Tibial nerve (tissue), 4 donors: ENCODE data around the gene RNF187. TPM values are rescaled to one million over a fixed set of nuclear protein-coding genes. Genes with fewer than 3 reads are reported as not detected.

ENCODE experiments used
- DNase-seq, 2 donors: peaks; one replicate each; pipeline ENCODE4 v3.0.0-alpha.2; 2019; ENCODE audit warnings: low spot score in 2 of 2
- H3K27ac ChIP-seq, 4 donors: fragments of 200-600 bp; sonication (generic) in 3 of 4; one replicate each; pipeline ENCODE4 v1.5.1; 2017 to 2019; ENCODE audit warnings: mild to moderate bottlenecking in 1 of 4
- H3K27me3 ChIP-seq, 2 donors: fragments of 200-600 bp; sonication (generic) in 1 of 2; one replicate each; pipeline versions ENCODE4 v1.5.1 to v1.6.0; 2017 to 2019
- H3K36me3 ChIP-seq, 3 donors: fragments of 200-600 bp; sonication (generic); one replicate each; pipeline ENCODE4 v1.5.1; 2018 to 2019
- H3K4me1 ChIP-seq, 4 donors: fragments of 200-600 bp; sonication (generic) in 3 of 4; one replicate each; pipeline ENCODE4 v1.5.1; 2017 to 2019
- H3K4me3 ChIP-seq, 4 donors: fragments of 200-600 bp; sonication (generic) in 3 of 4; one replicate each; pipeline ENCODE4 v1.5.1; 2017 to 2019; ENCODE audit warnings: mild to moderate bottlenecking in 1 of 4, moderate library complexity in 1 of 4
- H3K9me3 ChIP-seq, 4 donors: fragments of 200-600 bp; sonication (generic) in 3 of 4; one replicate each; pipeline ENCODE4 v1.5.1; 2017 to 2019
- EP300 ChIP-seq, 2 donors: sonication (generic); formaldehyde crosslinking; IDR thresholded peaks; one replicate each; pipeline ENCODE4 v1.6.1; 2017; ENCODE audit warnings: antibody characterized with exemption in 2 of 2, mild to moderate bottlenecking in 1 of 2
- POLR2A ChIP-seq, 2 donors: fragments of 450-650 bp; IDR thresholded peaks; one replicate each; pipeline ENCODE4 v1.6.1; 2017; ENCODE audit warnings: antibody characterized with exemption in 2 of 2, mild to moderate bottlenecking in 2 of 2, moderate library complexity in 2 of 2
- WGBS, 2 donors: methylation state at CpG; one replicate each; pipeline ENCODE4 v1.1.5; 2018; 5-methylcytosine and 5-hydroxymethylcytosine counted together
- total RNA-seq, 4 donors: library from RNA; depleted of rRNA; stranded (reverse); fragments of >200 nt; gene quantifications; one replicate each; pipeline ENCODE4 v1.1.0, GENCODE V29; 2016
- TF ChIP-seq, protein P1 (sequence below), 5 experiments: fragments of 200-600 bp in 3 of 5; fragments of 450-650 bp in 2 of 5; sonication (generic) in 3 of 5; IDR thresholded peaks; one replicate each; pipeline ENCODE4 v1.5.1; 2016 to 2019; ENCODE audit warnings: antibody characterized with exemption in 5 of 5, mild to moderate bottlenecking in 3 of 5, moderate library complexity in 2 of 5

RNF187 gene
- total RNA-seq, 4 donors from 2014 or later = 38.1 to 89.0 (median 56.9) TPM

DNA sequence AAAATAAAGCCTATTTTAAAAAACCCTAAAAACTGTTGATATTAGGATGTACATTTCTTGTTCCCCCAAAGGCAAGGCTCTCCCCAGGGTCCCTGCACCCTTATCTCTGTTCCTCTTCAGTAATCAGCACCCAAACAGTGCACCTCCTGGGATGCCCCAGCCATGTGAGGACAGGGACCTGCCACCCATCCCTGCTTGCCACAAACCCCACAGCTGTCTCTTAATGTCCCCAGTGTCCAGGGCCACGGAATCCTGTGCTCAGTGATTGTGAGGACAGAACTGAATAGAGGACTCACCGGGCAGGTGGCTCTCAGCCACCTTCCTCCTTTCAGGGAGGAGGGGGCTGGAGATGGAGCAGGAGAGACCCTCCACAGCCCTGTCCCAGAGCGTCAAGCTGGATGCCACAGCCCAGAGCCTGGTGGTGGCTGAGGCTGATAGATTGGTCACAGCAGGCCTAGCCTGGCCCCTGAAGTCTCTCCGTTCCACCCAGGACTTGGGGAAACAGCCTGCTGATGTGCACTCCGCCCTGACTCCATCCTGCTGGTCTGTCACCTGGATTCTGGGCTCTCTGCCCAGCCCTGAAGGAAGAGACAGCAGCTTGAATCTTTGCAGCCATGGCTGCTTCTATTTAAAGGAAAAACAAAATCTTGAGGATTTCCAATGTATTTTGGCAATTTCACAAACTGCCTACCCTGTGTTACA, 23.1 kb downstream of the RNF187 start:
- H3K4me3 ChIP-seq = no peak overlapping the region
- WGBS, 2 donors = 60 to 69% methylated on average over 5 of the region's 5 CpGs
- H3K27me3 ChIP-seq = peaks cover 0 to 7% of the 10 kb centered on the region in 2 donors
- DNase-seq = no peak
- no peak overlapping the region for H3K27ac ChIP-seq
- H3K4me1 ChIP-seq = no peaks in the 10 kb centered on the region
- H3K9me3 ChIP-seq = peaks cover 0 to 6% (median 0%) of the 10 kb centered on the region in 4 donors
- H3K36me3 ChIP-seq = no peaks in the 10 kb centered on the region
- TF ChIP-seq EP300 (IDR thresholded peaks at IDR 0.05) (no peak), POLR2A (IDR thresholded peaks at IDR 0.05) (no peak)
- TF ChIP-seq, protein P1, sequence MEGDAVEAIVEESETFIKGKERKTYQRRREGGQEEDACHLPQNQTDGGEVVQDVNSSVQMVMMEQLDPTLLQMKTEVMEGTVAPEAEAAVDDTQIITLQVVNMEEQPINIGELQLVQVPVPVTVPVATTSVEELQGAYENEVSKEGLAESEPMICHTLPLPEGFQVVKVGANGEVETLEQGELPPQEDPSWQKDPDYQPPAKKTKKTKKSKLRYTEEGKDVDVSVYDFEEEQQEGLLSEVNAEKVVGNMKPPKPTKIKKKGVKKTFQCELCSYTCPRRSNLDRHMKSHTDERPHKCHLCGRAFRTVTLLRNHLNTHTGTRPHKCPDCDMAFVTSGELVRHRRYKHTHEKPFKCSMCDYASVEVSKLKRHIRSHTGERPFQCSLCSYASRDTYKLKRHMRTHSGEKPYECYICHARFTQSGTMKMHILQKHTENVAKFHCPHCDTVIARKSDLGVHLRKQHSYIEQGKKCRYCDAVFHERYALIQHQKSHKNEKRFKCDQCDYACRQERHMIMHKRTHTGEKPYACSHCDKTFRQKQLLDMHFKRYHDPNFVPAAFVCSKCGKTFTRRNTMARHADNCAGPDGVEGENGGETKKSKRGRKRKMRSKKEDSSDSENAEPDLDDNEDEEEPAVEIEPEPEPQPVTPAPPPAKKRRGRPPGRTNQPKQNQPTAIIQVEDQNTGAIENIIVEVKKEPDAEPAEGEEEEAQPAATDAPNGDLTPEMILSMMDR (IDR thresholded peaks at IDR 0.05) = no peak

DNA sequence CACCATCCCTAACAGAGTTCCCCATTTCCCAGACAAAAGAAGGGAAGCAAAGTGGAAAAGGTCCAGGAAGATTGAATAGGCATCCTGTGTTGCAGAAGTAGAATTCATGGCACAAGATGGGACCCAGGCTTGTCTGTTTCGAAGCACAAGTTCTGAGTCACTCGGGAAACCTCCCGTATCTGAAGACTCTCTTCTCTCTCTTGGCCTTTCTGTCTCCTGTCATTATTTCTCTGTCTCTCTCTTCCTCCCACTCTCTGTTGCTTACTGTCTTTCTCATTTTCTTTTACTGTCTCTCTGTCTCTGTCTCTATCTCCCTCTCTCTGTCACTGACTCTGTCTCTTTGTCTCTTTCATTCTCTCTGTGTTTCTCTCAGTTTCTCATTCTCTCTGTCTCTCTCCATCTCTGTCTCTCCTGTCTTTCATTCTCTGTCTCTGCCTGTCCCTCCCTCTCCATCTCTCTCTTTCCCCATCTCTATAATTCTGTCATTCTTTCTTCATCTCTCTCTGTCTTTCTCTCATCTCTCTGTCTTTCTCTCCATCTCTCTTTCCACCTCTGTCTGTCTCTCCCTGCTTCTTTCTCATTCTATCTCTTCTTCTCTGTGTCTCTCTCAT, 23.7 kb downstream of the RNF187 start:
- no peak for DNase-seq
- peaks cover 0 to 6% (median 0%) of the 10 kb centered on the region in 4 donors for H3K9me3 ChIP-seq
- H3K4me1 ChIP-seq = no peaks in the 10 kb centered on the region
- no peak overlapping the region for H3K4me3 ChIP-seq
- H3K27me3 ChIP-seq = peaks cover 0 to 11% of the 10 kb centered on the region in 2 donors
- no peaks in the 10 kb centered on the region for H3K36me3 ChIP-seq
- H3K27ac ChIP-seq = no peak overlapping the region
- WGBS, 2 donors = 72 to 75% methylated on average over 3 of the region's 3 CpGs
- no peak for TF ChIP-seq EP300 (IDR thresholded peaks at IDR 0.05)
- TF ChIP-seq, protein P1 (IDR thresholded peaks at IDR 0.05) = no peak
- TF ChIP-seq POLR2A (IDR thresholded peaks at IDR 0.05) = no peak

DNA sequence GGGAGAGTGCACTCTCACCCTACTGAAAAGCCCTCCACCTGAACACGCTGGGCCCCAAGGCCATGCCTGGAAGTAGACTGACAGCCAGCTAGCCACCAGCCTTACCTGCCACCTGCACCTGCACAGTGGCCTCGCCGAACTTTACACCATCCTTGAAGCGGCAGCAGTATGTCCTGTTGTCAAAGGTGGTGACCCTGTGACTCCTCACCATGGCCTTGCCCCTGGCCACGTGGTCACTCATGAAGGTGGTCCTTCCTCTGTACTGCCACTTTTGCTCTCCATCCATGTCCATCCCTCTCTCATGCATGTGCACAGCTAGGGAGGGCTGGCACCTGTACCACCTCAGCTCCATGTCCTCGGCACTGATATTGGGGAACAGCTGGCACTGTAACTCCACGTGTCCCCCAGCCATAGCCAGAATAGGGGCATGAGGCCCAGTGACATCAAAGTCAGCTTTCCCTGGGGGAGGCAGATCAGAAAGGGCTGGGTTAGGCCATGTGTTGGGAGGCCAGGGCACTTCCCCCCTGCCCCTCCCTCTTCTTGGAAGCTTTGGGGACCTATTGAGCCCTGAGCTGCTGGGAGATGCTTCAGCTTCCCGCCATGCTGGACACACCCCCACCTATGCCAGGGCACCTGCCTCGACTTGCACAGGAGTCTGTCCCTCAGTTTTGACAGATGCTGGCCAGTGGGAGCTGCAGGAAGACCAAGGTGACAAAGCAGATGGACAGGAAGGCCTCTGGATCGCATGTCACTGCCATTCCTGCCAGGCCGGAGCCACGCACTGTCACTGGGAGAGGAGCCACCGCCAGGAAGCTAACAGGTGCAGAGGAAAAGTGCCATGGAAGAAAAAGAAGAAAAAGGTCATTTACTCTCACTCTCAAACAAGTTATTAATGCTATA, 24.6 kb downstream of the RNF187 start:
- no peak for TF ChIP-seq EP300 (IDR thresholded peaks at IDR 0.05)
- Histone ChIP-seq H3K36me3 (no peaks in the 10 kb centered on the region), H3K27ac (no peak overlapping the region), H3K4me1 (no peaks in the 10 kb centered on the region), H3K9me3 (peaks cover 0 to 6% (median 0%) of the 10 kb centered on the region in 4 donors), H3K27me3 (peaks cover 0 to 14% of the 10 kb centered on the region in 2 donors), H3K4me3 (no peak overlapping the region)
- WGBS, 2 donors = 81 to 82% methylated on average over 11 to 13 of the region's 13 CpGs
- DNase-seq = no peak

- Histone ChIP-seq H3K9me3 (peaks cover 0 to 6% (median 0%) of the 10 kb centered on the region in 4 donors), H3K27ac (no peak overlapping the region), H3K36me3 (no peaks in the 10 kb centered on the region), H3K4me1 (no peaks in the 10 kb centered on the region), H3K4me3 (no peak overlapping the region), H3K27me3 (peaks cover 0 to 23% of the 10 kb centered on the region in 2 donors)
- TF ChIP-seq, protein P1 (IDR thresholded peaks at IDR 0.05) = no peak
- TF ChIP-seq EP300 (IDR thresholded peaks at IDR 0.05) = no peak
- no peak for TF ChIP-seq POLR2A (IDR thresholded peaks at IDR 0.05)
- WGBS, 2 donors = 52 to 72% methylated on average over 2 to 4 of the region's 4 CpGs
- DNase-seq = no peak
Measured at GRCh38 chr1:228512781-228513198, 25.6 kb downstream of the RNF187 start.

- H3K4me1 ChIP-seq = no peaks in the 10 kb centered on the region
- no peak overlapping the region for H3K27ac ChIP-seq
- TF ChIP-seq, protein P1 (IDR thresholded peaks at IDR 0.05) = no peak
- TF ChIP-seq POLR2A (IDR thresholded peaks at IDR 0.05) (no peak), EP300 (IDR thresholded peaks at IDR 0.05) (no peak)
- no peak overlapping the region for H3K4me3 ChIP-seq
- H3K36me3 ChIP-seq = no peaks in the 10 kb centered on the region
- H3K27me3 ChIP-seq = peaks cover 0 to 25% of the 10 kb centered on the region in 2 donors
- no peak for DNase-seq
- H3K9me3 ChIP-seq = peaks cover 0 to 2% (median 0%) of the 10 kb centered on the region in 4 donors
- WGBS, 2 donors = 55 to 63% methylated on average over 13 of the region's 14 CpGs
Measured at GRCh38 chr1:228513236-228513900, 26.2 kb downstream of the RNF187 start.
